Activated CD8-positive, alpha-beta memory T cell treated with anti-CD3 and anti-CD28 coated beads for 1 hour (primary cell): ENCODE data around the gene CDC14A.
A peak's percentile ranks its signal among the peaks of the same experiment; 100 is the strongest.
"Not testable (repeated sequence)": the region's sequence is repeated elsewhere in the genome, so short reads cannot be mapped to it uniquely, and the experiment has no call there.

ENCODE experiments used
- DNase-seq, 2 donors: peaks; one replicate each; pipeline ENCODE4 v3.0.0-alpha.2; 2020; ENCODE audit warnings: low read depth in 1 of 2; ENCODE audit errors: extremely low read depth in 1 of 2

Gene CDC14A, protein sequence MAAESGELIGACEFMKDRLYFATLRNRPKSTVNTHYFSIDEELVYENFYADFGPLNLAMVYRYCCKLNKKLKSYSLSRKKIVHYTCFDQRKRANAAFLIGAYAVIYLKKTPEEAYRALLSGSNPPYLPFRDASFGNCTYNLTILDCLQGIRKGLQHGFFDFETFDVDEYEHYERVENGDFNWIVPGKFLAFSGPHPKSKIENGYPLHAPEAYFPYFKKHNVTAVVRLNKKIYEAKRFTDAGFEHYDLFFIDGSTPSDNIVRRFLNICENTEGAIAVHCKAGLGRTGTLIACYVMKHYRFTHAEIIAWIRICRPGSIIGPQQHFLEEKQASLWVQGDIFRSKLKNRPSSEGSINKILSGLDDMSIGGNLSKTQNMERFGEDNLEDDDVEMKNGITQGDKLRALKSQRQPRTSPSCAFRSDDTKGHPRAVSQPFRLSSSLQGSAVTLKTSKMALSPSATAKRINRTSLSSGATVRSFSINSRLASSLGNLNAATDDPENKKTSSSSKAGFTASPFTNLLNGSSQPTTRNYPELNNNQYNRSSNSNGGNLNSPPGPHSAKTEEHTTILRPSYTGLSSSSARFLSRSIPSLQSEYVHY

DNA sequence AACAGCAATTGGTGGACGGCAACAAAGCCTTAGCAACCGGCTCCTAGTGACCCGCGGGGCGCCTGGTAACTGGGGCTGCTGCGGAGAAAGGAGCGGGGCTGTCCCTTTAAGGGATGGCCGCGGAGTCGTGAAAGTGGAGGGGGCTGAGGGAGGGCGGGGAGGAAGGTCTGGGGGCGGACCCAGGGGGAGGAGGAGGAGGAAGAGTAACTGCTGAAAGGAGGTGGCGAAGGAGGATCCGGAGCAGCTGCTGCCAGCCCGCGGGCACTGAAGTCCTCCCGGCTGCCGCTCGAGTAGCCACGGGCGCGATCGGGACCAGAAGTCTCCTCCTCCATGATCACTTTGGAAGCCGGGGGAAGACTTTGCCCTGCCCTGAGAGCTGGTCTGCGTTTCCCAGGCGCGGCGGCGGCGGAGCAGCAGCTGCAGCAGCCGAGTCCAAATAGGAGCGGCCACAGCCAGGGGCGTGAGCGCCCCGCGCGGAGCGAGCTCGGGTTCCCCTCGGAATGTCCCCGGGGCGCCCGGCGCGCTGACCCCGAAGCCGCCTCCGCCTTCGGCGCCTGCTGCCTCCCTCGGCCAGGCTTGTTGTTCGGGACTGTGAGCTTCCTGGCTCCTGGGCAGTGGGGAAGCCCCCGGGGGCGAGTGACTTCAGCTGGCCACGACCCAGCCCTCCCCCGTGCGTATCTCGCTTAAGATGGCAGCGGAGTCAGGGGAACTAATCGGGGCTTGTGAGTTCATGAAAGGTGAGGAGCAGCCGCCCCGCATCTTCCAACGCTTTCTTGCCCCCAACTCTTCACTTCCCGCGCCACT, at the start of gene CDC14A:
Gene CDC14A, plus strand, starts transcription at position 240 of the 804 bp plus-strand sequence. Its CDS starts 449 bp downstream, at position 689.
- DNase-seq: peak; percentile 71 to 78

DNA sequence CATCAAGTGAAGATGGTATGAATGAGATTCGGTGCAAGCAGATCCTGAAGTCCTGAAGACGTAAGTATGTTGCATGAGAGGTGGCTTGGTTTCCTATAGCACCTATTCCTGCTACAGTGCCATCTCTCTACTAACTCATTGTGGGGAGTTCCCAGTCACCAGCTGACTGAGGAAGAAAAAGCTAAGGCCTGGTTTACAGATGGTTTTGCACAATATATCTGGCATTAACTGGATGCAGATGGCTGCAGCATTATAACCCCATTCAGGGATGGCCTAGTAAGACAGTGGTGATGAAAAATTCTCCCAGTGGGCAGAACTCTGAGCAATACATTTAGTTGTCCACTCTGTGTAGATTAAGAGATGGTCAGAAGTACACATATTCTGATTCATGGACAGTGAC, 49.6 kb upstream of the CDC14A start:
- DNase-seq: no peak

DNA sequence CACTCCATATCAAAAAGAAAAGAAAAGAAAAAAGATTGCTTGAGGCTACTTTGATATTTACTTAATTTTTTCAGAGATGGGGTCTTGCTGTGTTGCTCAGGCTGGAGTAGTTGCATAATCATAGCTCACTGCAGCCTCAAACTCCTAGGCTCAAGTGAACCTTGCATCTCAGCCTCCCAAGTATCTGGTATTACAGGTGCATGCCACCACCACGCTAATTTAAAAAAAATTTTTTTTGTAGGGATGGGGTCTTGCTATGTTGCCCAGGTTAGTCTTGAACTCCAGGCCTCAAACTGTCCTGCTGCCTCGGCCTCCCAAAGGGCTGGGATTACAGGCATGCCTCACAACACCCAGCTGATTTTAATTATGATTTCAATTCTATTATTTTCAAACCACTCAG, 48.1 kb upstream of the CDC14A start:
- no peak for DNase-seq

DNA sequence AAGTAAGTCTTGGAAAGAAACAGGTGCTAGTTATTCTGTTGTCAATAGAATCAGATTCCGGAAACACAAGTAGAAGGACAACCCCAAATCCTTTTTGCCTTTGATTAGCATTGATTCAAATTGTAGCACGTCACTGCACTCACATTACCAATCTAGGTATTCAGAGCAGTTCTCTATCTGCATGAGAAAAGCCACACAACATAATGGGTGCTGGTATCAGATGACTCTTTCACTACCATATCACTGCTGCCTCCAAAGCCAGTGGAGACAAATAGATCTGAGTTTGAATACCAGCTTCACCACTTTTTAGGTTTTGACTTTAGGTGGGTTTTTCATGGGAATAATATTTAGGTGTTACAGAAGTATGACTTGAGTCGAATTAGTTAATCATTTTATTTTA, 47.4 kb upstream of the CDC14A start:
- DNase-seq: no peak

DNA sequence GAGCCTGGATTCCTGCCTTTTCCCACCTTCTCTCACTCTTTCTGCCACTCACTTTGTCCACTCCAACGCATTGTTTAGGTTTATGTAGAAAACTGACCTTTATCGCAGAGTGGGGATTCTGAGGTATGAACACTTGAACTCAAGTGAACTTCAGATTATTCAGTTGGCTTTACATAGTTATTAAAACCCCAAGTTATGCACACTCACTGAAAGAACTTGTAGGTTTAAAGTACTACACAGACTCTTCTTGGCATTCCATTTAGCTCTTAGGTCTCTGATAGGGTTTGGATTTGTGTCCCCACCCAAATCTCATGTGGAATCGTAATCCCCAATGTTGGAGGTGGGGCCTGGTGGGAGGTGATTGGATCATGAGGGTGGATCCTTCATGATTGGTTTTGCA, 46.4 kb upstream of the CDC14A start:
- DNase-seq: no peak

DNA sequence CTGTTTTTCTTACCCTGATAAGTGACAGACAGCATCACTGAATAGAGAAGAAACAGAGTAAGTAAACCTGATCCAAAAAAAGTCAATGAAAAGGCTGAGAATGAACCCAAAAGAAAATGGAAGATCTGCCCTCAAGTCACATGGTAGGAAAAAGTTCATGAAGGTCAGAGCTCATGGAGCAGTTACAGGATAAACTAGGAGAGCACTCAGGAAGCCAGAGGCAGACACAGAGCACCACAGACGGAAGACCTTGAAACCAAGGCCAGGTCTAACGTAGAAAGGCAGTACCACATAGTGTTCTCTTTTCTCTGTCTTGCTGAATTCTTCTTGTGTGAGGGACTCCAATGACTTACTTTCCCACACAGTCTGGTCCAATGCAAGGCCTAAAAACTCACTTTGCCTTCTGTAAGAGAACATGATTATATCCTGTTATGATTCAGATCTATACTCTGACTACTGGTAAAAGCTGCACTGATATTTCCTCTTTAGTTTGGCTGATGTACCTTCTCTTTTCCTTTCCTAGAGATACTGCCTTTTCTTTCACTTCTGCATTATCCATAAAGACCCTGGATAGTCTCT, 45.5 kb upstream of the CDC14A start:
- DNase-seq: no peak

DNA sequence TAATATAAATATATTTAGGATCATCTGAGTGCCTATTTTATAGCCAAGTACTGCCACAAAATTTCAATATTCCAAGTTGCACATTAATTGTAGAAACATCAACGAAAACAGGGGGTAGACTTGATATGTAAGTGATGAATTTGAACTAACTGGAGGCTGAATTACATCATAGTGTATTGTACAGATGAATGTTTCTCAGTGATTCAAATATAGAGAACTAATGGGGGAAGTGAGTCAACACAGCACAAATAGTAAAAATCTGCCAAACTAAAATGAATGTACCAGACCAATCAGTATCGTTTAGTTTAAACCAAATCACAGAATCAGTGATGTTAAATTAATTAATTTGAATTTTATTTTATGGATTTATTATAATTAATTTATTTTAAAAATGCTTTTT, 43.5 kb upstream of the CDC14A start:
- DNase-seq: no peak

DNA sequence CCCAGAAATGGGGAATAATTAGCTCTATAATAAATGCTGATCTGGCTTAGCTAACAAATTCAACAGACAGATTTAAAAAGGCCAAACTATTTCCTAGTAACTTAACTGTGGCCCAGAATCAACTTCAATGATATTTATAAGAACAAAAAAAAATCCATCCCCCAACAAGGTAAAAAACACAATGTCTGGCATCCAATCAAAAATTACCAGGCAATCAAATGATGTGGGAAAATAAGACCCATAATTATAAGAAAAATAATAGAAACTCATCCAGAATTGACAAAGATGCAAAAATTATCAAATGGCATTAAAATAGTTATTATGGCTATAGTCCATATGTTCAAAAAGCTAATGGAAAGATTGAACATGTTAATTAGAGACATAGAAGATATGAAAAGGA, 42.4 kb upstream of the CDC14A start:
- no peak for DNase-seq

DNA sequence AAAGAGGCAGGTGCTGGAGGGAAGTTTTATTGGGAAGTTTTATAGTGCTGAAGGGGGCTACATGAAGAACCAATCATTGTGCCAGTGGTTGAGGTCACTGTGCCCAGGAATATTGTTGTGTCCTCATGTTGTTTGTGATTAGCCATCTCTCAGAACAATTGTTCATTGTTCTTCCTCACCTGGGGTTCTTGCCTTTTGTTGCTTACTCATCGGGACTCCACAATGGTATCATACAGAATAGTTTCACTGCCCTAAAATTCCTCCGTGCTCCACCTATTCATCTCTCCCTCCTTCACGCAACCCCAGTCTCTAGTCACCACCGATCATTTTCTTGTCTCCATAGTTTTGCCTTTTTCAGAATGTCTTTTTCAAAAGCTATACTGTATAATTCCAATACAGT, 38.9 kb upstream of the CDC14A start:
- no peak for DNase-seq

DNA sequence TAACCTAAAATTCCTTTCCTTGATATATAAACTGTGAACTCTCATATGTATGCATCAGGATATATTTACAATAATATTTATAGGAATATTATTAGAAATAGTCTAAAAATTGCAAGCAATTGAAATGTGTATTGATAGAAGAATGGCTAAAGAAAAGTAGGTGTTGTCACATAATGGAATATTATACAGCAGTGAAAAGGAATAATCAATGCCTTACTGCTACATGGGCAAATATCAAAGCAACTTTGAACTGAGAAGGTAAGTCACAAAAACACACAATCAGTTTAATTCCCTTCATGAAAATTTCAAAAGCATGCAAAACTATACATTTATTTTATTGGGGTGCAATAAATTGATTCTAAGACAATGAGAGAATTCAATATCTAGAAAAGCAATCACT, 35.7 kb upstream of the CDC14A start:
- DNase-seq: no peak

DNA sequence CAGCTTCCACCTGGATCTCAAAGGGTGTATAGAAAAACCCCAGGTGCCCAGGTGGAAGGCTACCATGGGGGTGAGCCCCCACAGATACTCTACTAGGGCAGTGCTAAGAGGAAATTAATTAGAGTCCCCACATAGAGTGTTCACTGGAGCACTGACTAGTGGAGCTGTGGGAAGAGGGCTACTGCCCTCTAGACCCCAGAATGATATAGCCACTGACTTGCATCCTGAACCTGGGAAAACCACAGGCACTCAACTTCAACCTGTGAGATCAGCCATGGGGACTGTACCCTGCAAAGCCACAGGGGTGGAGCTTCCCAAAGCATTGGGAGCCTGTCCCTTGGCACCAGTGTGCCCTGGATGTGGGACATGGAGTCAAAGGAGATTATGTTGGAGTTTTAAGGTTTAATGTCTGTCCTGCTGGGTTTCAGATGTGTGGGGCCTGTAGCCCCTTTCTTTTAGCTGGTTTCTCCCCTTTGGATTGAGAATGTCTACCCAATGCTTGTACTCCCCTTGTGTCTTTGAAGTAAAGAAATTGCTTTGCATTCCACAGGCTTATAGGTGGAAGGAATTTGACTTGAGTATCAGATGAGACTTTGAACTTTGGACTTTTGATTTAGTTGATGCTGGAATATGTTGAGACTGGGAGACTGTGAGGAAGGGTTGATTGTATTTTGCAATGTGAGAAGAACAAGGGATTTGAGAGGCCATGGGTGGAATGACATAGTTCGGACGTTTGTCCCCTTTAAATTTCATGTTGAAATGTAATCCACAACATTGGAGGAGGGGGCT, 31.8 kb upstream of the CDC14A start:
- DNase-seq: no peak

DNA sequence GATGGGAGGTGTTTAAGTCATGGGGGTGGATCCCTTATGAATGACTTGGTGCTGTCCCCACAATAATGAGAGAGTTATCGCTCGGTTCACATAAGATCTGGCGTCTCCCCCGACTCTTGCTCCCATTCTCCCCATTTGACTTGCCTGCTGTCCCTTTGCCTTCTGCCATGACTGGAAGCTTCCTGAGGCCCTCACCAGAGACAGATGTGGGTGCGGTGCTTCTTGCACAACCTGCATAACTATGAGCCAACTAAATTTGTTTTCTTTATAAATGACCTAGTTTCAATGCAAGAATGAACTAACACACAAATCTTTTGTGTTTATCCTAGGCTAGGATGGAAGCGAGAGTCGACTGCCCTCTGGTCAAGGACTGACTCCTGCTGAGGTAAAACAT, 31.2 kb upstream of the CDC14A start:
- no peak for DNase-seq

DNA sequence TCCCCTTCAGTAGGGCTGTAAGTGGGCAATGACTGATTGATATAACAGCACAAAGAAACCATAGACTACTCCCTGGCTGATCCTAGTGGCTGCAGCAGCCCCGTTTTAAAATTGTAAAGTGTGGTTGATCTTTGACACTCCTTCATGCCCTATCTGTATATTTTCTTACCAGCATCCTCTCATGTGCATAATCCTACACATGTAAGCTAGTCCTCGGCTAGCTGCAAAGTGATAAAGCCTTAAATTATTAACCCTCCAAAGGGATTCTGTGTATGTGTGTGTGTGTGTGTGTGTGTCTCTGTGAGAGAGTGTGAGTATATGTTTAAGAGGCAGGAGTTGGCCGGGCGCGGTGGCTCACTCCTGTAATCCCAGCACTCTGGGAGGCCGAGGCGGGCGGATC, 30.8 kb upstream of the CDC14A start:
- DNase-seq: no peak

DNA sequence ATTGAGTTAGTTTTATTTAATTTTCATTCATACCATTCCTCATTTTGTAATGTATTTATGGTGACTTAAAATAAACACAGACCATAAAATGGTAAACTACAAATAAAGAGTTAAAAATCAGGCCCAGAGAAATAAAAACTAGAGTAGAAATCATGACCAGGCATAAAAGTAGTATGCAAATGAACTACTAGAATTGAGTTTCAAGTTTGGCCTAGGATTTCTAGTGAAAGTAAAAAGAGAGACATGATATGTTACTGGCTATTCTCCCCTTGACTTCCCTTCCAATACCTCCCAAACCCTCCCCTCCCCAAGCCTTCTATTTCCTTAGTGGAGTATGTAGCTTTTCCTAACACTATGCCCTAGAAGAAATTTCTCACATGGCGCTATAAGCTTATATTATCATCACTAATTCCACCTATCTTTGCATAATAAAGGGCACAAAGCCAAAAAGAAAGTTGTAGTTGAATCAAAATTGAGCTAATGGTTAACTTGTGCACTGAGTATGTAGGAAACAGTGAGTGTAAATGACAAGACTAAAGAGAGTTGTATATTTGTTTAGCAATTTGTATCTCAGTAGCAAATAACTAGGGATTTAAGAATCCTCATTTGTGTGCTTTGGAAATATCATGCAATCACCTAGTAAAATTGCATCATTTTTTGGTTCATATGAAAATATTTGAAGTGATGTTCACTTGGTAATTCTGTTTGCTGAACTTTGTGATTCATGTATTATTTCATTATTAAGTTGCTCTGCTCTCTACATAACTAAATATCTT, 29.7 kb upstream of the CDC14A start:
- no peak for DNase-seq

DNA sequence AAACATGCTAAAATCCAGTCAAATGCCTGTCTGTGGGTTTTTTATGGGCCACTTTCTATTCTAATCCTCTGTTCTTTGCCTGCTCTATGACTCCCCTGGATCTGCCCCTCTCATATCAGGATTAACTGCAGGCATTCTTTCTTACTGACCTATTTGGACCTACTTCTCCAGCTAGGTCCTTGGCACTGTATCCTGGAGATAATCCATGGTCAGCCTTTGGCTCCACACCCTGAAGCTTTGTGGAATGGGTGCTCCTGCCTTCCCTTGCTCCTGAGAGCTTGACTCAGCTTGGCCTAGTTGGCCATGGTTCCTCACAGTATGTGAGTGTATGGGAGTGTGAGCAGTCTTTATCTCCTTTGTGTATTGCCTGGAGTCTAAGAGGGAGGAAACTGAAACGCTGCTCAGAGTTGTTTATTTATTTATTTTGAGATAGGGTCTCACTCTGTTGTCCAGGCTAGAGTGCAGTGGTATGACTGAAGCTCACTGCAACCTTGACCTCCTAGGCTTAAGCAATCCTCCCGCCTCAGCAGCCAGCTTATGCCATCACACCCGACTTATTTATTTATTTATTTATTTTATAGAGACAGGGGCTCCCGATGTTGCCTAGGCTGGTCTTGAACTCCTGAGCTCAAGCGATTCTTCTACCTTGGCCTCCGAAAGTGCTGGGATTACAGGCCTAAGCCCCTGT, 28.7 kb upstream of the CDC14A start:
- DNase-seq: no peak

DNA sequence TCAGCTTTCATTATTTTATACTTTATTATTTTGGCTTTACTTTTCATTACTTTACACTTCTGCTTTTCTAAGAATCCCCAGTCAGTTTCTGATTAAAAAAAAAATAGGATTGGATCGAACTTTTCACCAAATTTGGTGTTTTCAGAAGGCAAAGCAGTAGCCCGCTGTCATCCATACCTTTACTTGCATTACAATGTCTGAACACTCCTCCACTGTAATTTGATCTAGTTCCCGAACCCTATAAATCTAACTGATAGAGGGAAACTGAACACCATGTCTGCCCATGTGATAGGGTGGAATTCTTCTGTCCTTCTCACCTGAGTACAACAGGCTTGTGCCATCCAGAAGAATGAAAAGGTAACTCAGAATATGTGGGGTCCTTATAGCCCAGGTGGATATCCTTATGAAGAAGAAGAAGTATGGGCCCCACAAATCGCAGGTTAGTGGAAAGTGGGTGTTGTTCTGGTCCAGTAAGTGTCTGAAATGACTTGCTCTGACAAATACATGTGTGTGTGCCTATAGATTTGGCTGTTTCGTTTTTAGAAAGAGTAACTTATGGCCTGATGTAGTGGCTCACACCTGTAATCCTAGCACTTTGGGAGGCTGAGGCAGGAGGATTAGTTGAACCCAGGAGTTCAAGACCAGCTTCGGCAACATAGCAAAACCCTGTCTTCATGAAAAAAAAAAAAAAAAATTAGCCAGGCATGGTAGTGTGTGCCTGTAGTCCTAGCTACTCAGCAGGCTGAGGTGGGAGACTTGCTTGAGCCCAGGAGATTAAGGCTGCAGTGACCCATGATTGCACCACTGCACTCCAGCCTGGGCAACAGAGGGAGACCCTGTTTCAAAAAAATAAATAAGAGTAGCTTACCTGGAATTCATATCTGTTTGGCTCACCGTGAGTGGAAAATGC, 26.6 kb upstream of the CDC14A start:
- no peak for DNase-seq

DNA sequence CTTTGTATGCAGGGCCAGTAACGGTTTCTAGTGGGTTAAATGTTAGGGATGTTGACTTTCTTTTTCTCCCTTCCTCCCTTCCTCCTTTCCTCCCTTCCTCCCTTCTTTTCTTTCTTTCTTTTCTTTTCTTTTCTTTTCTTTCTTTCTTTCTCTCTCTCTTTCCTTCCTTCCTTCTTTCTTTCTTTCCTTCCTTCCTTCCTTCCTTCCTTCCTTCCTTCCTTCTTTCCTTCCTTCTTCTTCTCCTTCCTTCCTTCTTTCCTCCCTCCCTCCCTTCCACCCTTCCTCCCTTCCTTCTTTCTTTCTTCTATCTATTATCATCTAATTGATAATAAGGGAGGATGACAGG, 26.0 kb upstream of the CDC14A start:
- not testable (repeated sequence) for DNase-seq

DNA sequence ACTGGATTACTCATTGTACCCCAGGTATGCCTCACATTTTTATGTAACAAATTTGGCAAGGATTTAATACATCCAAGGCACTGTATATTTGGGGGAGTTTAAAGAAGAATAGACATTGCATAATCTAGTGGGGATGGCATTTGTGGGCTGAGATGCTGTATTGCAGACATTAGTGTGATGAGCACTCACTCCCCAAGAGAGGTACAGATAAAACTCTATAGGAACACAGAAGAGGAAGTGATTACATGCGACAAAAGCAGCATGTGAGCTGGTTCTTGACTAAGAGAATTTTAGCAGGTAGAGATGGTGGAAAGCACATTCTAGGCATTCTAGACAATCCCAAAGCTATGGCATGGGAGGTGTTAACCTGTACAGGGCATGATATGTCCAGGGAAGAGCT, 24.2 kb upstream of the CDC14A start:
- DNase-seq: no peak
